ENCODE data around the gene LHFPL3. TPM values are rescaled to one million over a fixed set of nuclear protein-coding genes. Genes with fewer than 3 reads are reported as not detected.
A peak's percentile ranks its signal among the peaks of the same experiment; 100 is the strongest.

LHFPL3 gene
- total RNA-seq, 4 donors from 2014 or later, result not detected

DNA sequence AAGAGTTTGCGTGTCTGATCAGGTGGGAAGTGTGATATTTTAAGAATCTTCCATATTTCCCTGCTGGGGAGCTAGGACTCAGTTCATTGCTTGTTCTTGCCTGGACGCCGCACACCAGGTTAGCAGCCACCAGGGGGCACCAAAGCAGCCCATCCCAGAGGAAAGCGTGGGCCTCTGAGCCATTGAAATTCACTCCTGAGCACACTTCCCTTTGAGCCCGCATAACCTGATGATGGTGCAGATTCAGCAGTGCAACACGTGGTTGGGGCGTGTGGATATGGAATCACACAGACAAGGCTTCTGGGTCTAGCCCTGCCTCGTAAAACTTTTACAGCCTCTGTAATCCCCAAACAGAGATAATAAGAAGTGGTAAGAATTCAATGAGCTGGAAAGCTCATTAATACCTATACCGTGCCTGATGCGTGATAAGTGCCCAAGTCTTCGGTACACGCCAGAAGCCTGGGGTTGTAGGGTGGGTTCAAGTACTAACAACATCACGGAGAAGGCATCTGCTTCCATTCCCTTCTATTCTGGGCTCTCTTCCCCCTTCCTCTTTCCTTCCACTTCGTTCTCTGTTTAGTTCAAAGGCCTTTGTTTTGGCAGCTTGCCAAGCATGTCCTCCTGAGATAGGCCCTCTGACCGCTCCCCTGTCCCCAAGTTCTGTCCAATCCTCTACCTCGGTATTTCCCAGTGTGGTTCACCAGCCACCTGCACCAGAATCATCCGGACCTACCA lies 555.5 kb downstream of the LHFPL3 start:
- no peaks in the 10 kb centered on the region for H3K9me3 ChIP-seq
- peak; percentile 94 for DNase-seq (ENCODE audit: extremely low spot score)
- intact Hi-C loops (cut with DNase I), result loop anchor here (2.0 kb wide), 1 partner anchor 33 kb away; no protein-coding TSS in a partner anchor
- H3K36me3 ChIP-seq, result no peaks in the 10 kb centered on the region
- no peaks in the 10 kb centered on the region for H3K27me3 ChIP-seq
- WGBS, result 35% methylated on average over 17 of the region's 17 CpGs
- TF ChIP-seq, protein P1, sequence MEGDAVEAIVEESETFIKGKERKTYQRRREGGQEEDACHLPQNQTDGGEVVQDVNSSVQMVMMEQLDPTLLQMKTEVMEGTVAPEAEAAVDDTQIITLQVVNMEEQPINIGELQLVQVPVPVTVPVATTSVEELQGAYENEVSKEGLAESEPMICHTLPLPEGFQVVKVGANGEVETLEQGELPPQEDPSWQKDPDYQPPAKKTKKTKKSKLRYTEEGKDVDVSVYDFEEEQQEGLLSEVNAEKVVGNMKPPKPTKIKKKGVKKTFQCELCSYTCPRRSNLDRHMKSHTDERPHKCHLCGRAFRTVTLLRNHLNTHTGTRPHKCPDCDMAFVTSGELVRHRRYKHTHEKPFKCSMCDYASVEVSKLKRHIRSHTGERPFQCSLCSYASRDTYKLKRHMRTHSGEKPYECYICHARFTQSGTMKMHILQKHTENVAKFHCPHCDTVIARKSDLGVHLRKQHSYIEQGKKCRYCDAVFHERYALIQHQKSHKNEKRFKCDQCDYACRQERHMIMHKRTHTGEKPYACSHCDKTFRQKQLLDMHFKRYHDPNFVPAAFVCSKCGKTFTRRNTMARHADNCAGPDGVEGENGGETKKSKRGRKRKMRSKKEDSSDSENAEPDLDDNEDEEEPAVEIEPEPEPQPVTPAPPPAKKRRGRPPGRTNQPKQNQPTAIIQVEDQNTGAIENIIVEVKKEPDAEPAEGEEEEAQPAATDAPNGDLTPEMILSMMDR (IDR thresholded peaks at IDR 0.05), result peak; percentile 85 to 92 (median 86)
- TF ChIP-seq POLR2AphosphoS5 (IDR thresholded peaks at IDR 0.05), result peak; percentile 4 to 41
- no peak for TF ChIP-seq POLR2A (IDR thresholded peaks at IDR 0.05; ENCODE audit: low read depth)
- peaks cover 11 to 17% (median 13%) of the 10 kb centered on the region in 4 donors for H3K4me1 ChIP-seq
- peak overlapping the region; percentile 34 to 65 (median 62) for H3K27ac ChIP-seq (replicated peaks in 1 of 4)
- peak overlapping the region; percentile 5 to 34 (median 12) for H3K4me3 ChIP-seq

DNA sequence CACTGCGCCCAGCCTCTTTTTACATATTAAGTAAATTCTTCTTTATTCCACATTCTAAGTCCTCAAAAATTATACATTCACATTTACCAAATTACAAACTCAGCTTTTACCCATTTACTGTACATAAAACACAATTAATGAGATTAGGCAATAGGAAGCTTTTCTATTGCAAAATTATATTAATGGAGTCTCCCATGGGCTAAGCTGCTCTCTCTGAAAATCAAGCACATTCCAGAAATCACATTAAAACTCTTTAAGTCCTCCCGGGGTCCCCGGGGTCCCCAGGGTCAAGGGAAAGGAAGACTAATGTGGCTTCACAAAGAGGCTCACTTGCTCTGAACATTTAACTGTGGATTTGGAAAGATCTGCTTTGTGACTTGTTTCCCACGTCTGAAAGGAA lies 558.2 kb downstream of the LHFPL3 start:
- DNase-seq (ENCODE audit: extremely low spot score), result no peak
- Histone ChIP-seq H3K4me3 (no peak overlapping the region), H3K27me3 (no peaks in the 10 kb centered on the region), H3K9me3 (no peaks in the 10 kb centered on the region), H3K4me1 (peaks cover 11 to 17% (median 13%) of the 10 kb centered on the region in 4 donors), H3K27ac (replicated peaks in 1 of 4) (no peak overlapping the region), H3K36me3 (no peaks in the 10 kb centered on the region)
- TF ChIP-seq, protein P1 (IDR thresholded peaks at IDR 0.05), result no peak
- no peak for TF ChIP-seq EP300 (IDR thresholded peaks at IDR 0.05)
- TF ChIP-seq POLR2A (IDR thresholded peaks at IDR 0.05; ENCODE audit: low read depth), result no peak
- no peak for TF ChIP-seq POLR2AphosphoS5 (IDR thresholded peaks at IDR 0.05)
- intact Hi-C loops (cut with DNase I), result no loop called here
- 67% methylated on average over 4 of the region's 4 CpGs for WGBS

DNA sequence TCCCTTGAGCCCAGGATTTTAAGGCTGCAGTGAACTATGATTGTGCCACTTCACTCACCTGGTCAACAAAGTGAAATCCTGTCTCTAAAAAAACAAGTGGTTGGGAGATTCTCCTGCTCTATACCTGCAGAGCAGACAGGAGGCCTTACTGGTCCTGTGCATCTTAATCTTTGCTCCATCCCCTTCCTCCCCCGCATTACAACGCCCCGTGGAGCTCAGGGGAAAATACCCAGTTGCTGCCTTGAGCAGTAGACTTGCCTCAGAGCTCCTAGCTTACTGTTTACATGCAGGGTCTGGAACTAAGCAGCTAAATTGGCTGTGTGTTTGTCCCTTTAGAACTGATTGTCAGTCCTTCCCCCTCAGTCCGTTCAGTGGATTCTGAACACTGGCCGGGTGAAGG lies 561.8 kb downstream of the LHFPL3 start:
- no peak for DNase-seq (ENCODE audit: extremely low spot score)
- Histone ChIP-seq H3K27ac (replicated peaks in 1 of 4) (no peak overlapping the region), H3K4me1 (no peaks in the 10 kb centered on the region), H3K9me3 (no peaks in the 10 kb centered on the region), H3K36me3 (no peaks in the 10 kb centered on the region), H3K4me3 (no peak overlapping the region), H3K27me3 (no peaks in the 10 kb centered on the region)
- intact Hi-C loops (cut with DNase I), result no loop called here
- TF ChIP-seq EP300 (IDR thresholded peaks at IDR 0.05) (no peak), POLR2A (IDR thresholded peaks at IDR 0.05; ENCODE audit: low read depth) (no peak), POLR2AphosphoS5 (IDR thresholded peaks at IDR 0.05) (no peak)
- TF ChIP-seq, protein P1 (IDR thresholded peaks at IDR 0.05), result no peak
- 71% methylated on average over 5 of the region's 5 CpGs for WGBS

DNA sequence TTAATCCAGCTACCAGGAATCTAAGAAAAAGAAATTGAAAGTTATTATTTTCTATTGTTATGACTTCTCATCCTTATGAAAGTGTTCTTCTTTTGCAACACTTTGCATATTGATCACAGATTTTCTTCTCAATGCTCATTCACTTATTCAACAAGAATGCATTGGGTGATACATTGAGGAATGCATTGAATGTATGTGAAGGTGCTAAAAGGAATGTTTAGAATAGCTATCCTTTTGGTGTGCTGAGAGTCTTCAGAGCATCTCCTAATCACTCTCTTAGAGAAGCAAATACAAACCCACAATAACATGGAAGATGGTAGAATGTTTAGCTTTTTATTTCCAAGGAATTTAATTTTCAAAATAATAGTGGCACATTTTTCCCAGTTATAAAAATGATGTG lies 563.5 kb downstream of the LHFPL3 start:
- no peak for DNase-seq (ENCODE audit: extremely low spot score)
- no peaks in the 10 kb centered on the region for H3K27me3 ChIP-seq
- H3K4me3 ChIP-seq, result no peak overlapping the region
- H3K9me3 ChIP-seq, result no peaks in the 10 kb centered on the region
- H3K36me3 ChIP-seq, result no peaks in the 10 kb centered on the region
- intact Hi-C loops (cut with DNase I), result no loop called here
- TF ChIP-seq, protein P1 (IDR thresholded peaks at IDR 0.05), result no peak
- TF ChIP-seq POLR2A (IDR thresholded peaks at IDR 0.05; ENCODE audit: low read depth), result no peak
- TF ChIP-seq EP300 (IDR thresholded peaks at IDR 0.05), result no peak
- TF ChIP-seq POLR2AphosphoS5 (IDR thresholded peaks at IDR 0.05), result no peak
- H3K4me1 ChIP-seq, result no peaks in the 10 kb centered on the region
- H3K27ac ChIP-seq (replicated peaks in 1 of 4), result no peak overlapping the region

Data from esophagus muscularis mucosa (tissue), 4 donors.